K562 (cell line): ENCODE data around the gene KRT26. TPM values are rescaled to one million over a fixed set of nuclear protein-coding genes. Genes with fewer than 3 reads are reported as not detected.

Experiments
- ATAC-seq: fragments of 200-7000 bp; cut with Tn5 transposase; 3 replicates; pipeline ENCODE4 v1.9.1; 2020; ENCODE audit warnings: moderate library complexity
- BruUV-seq: library from RNA; stranded (reverse); fragments of 400-500 nt; replicated peaks from 2 replicates; lab custom pipeline; 2021; lab: Mats Ljungman, UMichigan
- CTCF ChIA-PET: fragments of 300-600 bp; formaldehyde crosslinking; extraction: SDS; loops from one replicate; lab custom pipeline; 2021; ENCODE audit warnings: low intra/inter-chr PET ratio; lab: Yijun Ruan, JAX
- POLR2A ChIA-PET: fragments of 300-600, 350-650 bp; sonication (Branson Sonifier 250); formaldehyde crosslinking; extraction: SDS; loops from one replicate; lab custom pipeline; 2021; ENCODE audit warnings: antibody characterized with exemption, inconsistent platforms; lab: Yijun Ruan, JAX
- DNase-seq, 4 experiments: peaks; one replicate each; pipeline versions ENCODE4 v3.0.0 to v3.0.0-alpha.2; 2011 to 2018; ENCODE audit warnings: low spot score in 3 of 4, mixed read lengths in 3 of 4; ENCODE audit errors: extremely low read depth in 1 of 4
- FAIRE-seq: peaks from 2 replicates; lab custom pipeline; 2011; peaks lifted over from hg19 to GRCh38; lab: Jason Lieb, UNC
- H2AFZ ChIP-seq: 2 replicates; pipeline ENCODE4 v1.6.0; 2011; ENCODE audit warnings: low read depth, low read length, control low read depth, inconsistent platforms
- H3K27ac ChIP-seq: fragments of 200-600 bp; 3 replicates; pipeline ENCODE4 v1.8.0; 2011; ENCODE audit warnings: low read depth, mild to moderate bottlenecking, control low read depth, inconsistent platforms, low read length, moderate library complexity, mixed read lengths; ENCODE audit errors: extremely low read depth
- H3K27me3 ChIP-seq, 2 experiments: fragments of 300-600 bp in 1 of 2; 2 replicates in 1 of 2; 3 replicates in 1 of 2; pipeline versions ENCODE4 v1.6.0 to v1.8.0; 2011; ENCODE audit warnings: inconsistent platforms in 2 of 2, low read length in 2 of 2, mild to moderate bottlenecking in 1 of 2, mixed read lengths in 1 of 2, moderate library complexity in 1 of 2; ENCODE audit not compliant: control insufficient read depth in 2 of 2, insufficient read depth in 2 of 2
- H3K36me3 ChIP-seq: fragments of 300-600 bp; 3 replicates; pipeline ENCODE4 v1.8.0; 2011; ENCODE audit warnings: mild to moderate bottlenecking, low read length, inconsistent platforms; ENCODE audit not compliant: control insufficient read depth, insufficient read depth
- H3K4me1 ChIP-seq, 2 experiments: fragments of 200-600 bp in 1 of 2; replicated peaks in 1 of 2; 2 replicates in 1 of 2; 3 replicates in 1 of 2; pipeline versions ENCODE4 v1.5.1 to v1.8.0; 2011; ENCODE audit warnings: inconsistent platforms in 2 of 2, low read length in 2 of 2, mild to moderate bottlenecking in 1 of 2, mixed read lengths in 1 of 2, moderate library complexity in 1 of 2; ENCODE audit not compliant: control insufficient read depth in 2 of 2, insufficient read depth in 2 of 2
- H3K4me2 ChIP-seq: 2 replicates; pipeline ENCODE4 v1.6.1; 2011; ENCODE audit warnings: low read length, control low read depth, inconsistent platforms, mixed read lengths; ENCODE audit not compliant: insufficient read depth
- H3K4me3 ChIP-seq: fragments of 200-600 bp; sonication (generic), shearing (Covaris generic); 2 replicates; pipeline ENCODE4 v1.5.1; 2016; ENCODE audit warnings: control low read depth, inconsistent platforms
- H3K79me2 ChIP-seq: fragments of 200-600 bp; 3 replicates; pipeline ENCODE4 v1.8.0; 2011; ENCODE audit warnings: low read length, inconsistent platforms; ENCODE audit not compliant: control insufficient read depth, insufficient read depth
- H3K9ac ChIP-seq, 2 experiments: 2 replicates each; pipeline versions ENCODE4 v1.6.0 to v1.6.1; 2011; ENCODE audit warnings: low read depth in 2 of 2, low read length in 2 of 2, control low read depth in 1 of 2, inconsistent platforms in 1 of 2, mild to moderate bottlenecking in 1 of 2, mixed read lengths in 1 of 2; ENCODE audit not compliant: insufficient read depth in 1 of 2
- H3K9me1 ChIP-seq: one replicate; pipeline ENCODE4 v1.6.0; 2011; ENCODE audit warnings: inconsistent platforms, mild to moderate bottlenecking, low read length, moderate library complexity; ENCODE audit not compliant: control insufficient read depth, insufficient read depth
- H3K9me3 ChIP-seq: replicated peaks from 2 replicates; pipeline ENCODE4 v1.5.1; 2011; ENCODE audit warnings: low read depth, low read length, inconsistent platforms; ENCODE audit not compliant: control insufficient read depth, insufficient read depth
- H4K20me1 ChIP-seq: replicated peaks from 2 replicates; pipeline ENCODE4 v1.6.1; 2011; ENCODE audit warnings: low read length, inconsistent platforms, mixed read lengths; ENCODE audit not compliant: control insufficient read depth, insufficient read depth
- ARID3A ChIP-seq: IDR thresholded peaks from 2 replicates; pipeline ENCODE4 v1.6.1; 2012; ENCODE audit warnings: low read depth, low read length, improper control_type of control experiment, borderline replicate concordance
- EHMT2 ChIP-seq: fragments of 450-650 bp; IDR thresholded peaks from 2 replicates; pipeline ENCODE4 v1.6.1; 2018; ENCODE audit warnings: antibody characterized with exemption
- IRF2 ChIP-seq: sonication (generic); formaldehyde crosslinking; IDR thresholded peaks from 2 replicates; pipeline ENCODE4 v1.8.1; 2022; ENCODE audit warnings: mild to moderate bottlenecking, missing genetic modification reagents
- MIER1 ChIP-seq: fragments of 450-650 bp; IDR thresholded peaks from 2 replicates; pipeline ENCODE4 v1.6.1; 2016; ENCODE audit warnings: antibody characterized with exemption, mild to moderate bottlenecking, low read depth
- REST ChIP-seq, 2 experiments: fragments of 450-650 bp; formaldehyde crosslinking in 1 of 2; IDR thresholded peaks; 2 replicates each; pipeline versions ENCODE4 v1.4.0 to v1.6.1; 2014 to 2020; ENCODE audit warnings: mild to moderate bottlenecking in 2 of 2, borderline replicate concordance in 1 of 2, low read depth in 1 of 2
- RHOXF2B ChIP-seq: fragments of 250-450 bp; sonication (Bioruptor Pico); conservative IDR thresholded peaks from 2 replicates; pipeline ENCODE4 v1.5.1; 2021
- ZNF280B ChIP-seq: fragments of 250-450 bp; sonication (Bioruptor Pico); IDR thresholded peaks from 2 replicates; pipeline ENCODE4 v1.5.1; 2021; ENCODE audit warnings: mild to moderate bottlenecking
- WGBS: fragments of 100-300 bp; shearing (Covaris generic); methylation state at CpG from one replicate; pipeline ENCODE4 v1.1.6; 2016; ENCODE audit warnings: low coverage, mixed read lengths; ENCODE audit not compliant: insufficient coverage; ENCODE audit errors: missing lambda C conversion rate; 5-methylcytosine and 5-hydroxymethylcytosine counted together
- in situ Hi-C: fragments of 300-500 bp; cut with MboI; formaldehyde crosslinking; loops from 4 replicates; pipeline ENCODE4 v1.15.0; 2018; ENCODE audit warnings: inconsistent platforms, mixed read lengths
- intact Hi-C: fragments of 100-400 bp; cut with micrococcal nuclease; formaldehyde crosslinking; loops from 2 replicates; pipeline ENCODE4 v1.14.2; 2022
- polyA plus RNA-seq, 8 experiments: library from polyadenylated mRNA; depleted of rRNA in 4 of 8; stranded (reverse) in 5 of 8; unstranded in 3 of 8; fragments of >200 nt; fragmentation: Nextera tagmentation in 2 of 8; fragmentation: Illumina TruSeq in 1 of 8; extraction: Ambion mirVana in 2 of 8; extraction: Trizol in 1 of 8; gene quantifications; 2 replicates each; pipeline versions ENCODE4 v1.2.1 to v1.2.3, GENCODE V29; 2011 to 2014; ENCODE audit warnings: inconsistent platforms in 1 of 8, missing spikeins in 1 of 8
- total RNA-seq, 7 experiments: library from RNA; depleted of rRNA in 6 of 7; stranded (reverse); fragments of >200 nt in 6 of 7; fragmentation: Illumina TruSeq in 2 of 7; extraction: Trizol in 2 of 7; gene quantifications; 2 replicates each; pipeline versions ENCODE4 v1.2.1 to v1.2.3, GENCODE V29; 2011 to 2021; ENCODE audit warnings: low replicate concordance in 1 of 7

The KRT26 gene
- total and polyA plus RNA-seq, 9 of the 15 experiments (the other 6 are each of a cell fraction or from before 2014, with no cell fraction given) = not detected

GRCh38 chr17:40806131-40806530 lies 34.1 kb upstream of the KRT26 start:
- no peak for DNase-seq
- intact Hi-C loops = no loop called here
- in situ Hi-C loops = loop anchor here (10.0 kb wide), 1 partner anchor 99 kb away; no protein-coding TSS in a partner anchor

More at GRCh38 chr17:40806131-40806530, 34.1 kb upstream of the KRT26 start:
- Histone ChIP-seq H3K4me1 (no peaks in the 10 kb centered on the region; a peak in 1 of 5 replicates), H3K9me1 (no peaks in the 10 kb centered on the region), H3K4me2 (no peak overlapping the region), H4K20me1 (no peaks in the 10 kb centered on the region), H3K79me2 (no peaks in the 10 kb centered on the region), H3K27me3 (peaks cover 3 to 10% of the 10 kb centered on the region in 2 experiments; a peak in 4 of 5 replicates), H2AFZ (no peak overlapping the region), H3K4me3 (no peak overlapping the region), H3K9me3 (no peaks in the 10 kb centered on the region), H3K9ac (no peak overlapping the region), H3K36me3 (no peaks in the 10 kb centered on the region), H3K27ac (no peak overlapping the region)
- ATAC-seq (no peak), FAIRE-seq (no peak)
- 24% methylated on average over 3 of the region's 3 CpGs for WGBS
- POLR2A ChIA-PET = interaction anchor here (0.8 kb wide), 1 partner anchor 973 kb away, joined by 3 read pairs; no protein-coding TSS in a partner anchor
- BruUV-seq = no TSS peak
- CTCF ChIA-PET = no interaction called here
- TF ChIP-seq REST (IDR thresholded peaks at IDR 0.05; ENCODE audit: borderline replicate concordance) (peak; percentile 88), REST (CRISPR knock-in tag; IDR thresholded peaks at IDR 0.05; ENCODE audit: low read depth) (no peak), IRF2 (CRISPR knock-in tag) (no peak), MIER1 (0 out of 2 replicates have a peak, but pooled peaks have one; percentile 30), RHOXF2B (CRISPR knock-in tag) (no peak), ZNF280B (no peak), ARID3A (no peak), EHMT2 (peak; percentile 47; the same call in 1 of the 2 replicates)
